Measurements from ENCODE around the gene CANT1. TPM values are rescaled to one million over a fixed set of nuclear protein-coding genes. Genes with fewer than 3 reads are reported as not detected.

The CANT1 gene
- total RNA-seq, 2 donors from 2014 or later: 247 to 390 TPM

DNA sequence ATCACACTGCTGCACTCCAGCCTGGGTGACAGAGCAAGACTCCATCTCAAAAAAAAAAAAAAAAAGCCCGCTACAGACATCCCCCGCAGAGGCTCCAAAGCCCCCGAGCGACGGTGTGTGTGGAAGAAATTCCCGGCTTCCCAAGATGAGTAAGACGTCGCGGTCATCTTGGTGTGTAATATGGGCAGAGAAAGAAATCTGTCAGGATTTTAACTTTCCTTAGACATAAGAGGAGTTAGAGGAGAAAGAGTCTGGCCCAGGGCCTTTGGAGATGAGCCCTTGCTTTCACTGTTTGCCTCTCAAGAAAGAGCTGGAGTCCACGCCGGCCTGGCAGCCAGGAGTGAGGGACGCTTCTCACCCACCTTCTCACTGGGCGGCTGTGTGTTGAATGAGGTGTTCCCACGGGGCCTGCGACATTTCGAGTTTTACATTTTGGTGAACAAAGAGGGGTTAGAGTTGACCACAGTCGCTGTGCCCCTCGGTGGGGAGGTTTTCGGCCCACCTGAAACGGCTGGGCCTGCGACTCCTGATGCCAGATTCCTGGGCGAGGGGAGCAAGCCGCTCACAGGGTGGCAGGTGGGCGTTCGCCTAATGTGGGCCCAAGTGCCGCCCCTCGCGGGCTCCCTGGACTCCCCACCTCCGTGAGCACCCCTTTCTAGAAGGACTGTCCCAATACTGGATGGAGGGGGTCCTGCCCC is 32.3 kb upstream of the CANT1 start:
- H3K27me3 ChIP-seq: no peaks in the 10 kb centered on the region
- H3K27ac ChIP-seq: no peak overlapping the region
- no peaks in the 10 kb centered on the region for H3K9me3 ChIP-seq
- no peaks in the 10 kb centered on the region for H3K4me1 ChIP-seq
- no peak for DNase-seq
- intact Hi-C loops (cut with DNase I): loop anchor here (2.0 kb wide), 1 partner anchor 49 kb away; no protein-coding TSS in a partner anchor
- H3K36me3 ChIP-seq: no peaks in the 10 kb centered on the region
- TF ChIP-seq, protein P1, sequence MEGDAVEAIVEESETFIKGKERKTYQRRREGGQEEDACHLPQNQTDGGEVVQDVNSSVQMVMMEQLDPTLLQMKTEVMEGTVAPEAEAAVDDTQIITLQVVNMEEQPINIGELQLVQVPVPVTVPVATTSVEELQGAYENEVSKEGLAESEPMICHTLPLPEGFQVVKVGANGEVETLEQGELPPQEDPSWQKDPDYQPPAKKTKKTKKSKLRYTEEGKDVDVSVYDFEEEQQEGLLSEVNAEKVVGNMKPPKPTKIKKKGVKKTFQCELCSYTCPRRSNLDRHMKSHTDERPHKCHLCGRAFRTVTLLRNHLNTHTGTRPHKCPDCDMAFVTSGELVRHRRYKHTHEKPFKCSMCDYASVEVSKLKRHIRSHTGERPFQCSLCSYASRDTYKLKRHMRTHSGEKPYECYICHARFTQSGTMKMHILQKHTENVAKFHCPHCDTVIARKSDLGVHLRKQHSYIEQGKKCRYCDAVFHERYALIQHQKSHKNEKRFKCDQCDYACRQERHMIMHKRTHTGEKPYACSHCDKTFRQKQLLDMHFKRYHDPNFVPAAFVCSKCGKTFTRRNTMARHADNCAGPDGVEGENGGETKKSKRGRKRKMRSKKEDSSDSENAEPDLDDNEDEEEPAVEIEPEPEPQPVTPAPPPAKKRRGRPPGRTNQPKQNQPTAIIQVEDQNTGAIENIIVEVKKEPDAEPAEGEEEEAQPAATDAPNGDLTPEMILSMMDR (IDR thresholded peaks at IDR 0.05): no peak
- H3K4me3 ChIP-seq: no peak overlapping the region
- H3K9ac ChIP-seq (ENCODE audit: low read depth in 2 of 2, low read length in 2 of 2): no peak overlapping the region

DNA sequence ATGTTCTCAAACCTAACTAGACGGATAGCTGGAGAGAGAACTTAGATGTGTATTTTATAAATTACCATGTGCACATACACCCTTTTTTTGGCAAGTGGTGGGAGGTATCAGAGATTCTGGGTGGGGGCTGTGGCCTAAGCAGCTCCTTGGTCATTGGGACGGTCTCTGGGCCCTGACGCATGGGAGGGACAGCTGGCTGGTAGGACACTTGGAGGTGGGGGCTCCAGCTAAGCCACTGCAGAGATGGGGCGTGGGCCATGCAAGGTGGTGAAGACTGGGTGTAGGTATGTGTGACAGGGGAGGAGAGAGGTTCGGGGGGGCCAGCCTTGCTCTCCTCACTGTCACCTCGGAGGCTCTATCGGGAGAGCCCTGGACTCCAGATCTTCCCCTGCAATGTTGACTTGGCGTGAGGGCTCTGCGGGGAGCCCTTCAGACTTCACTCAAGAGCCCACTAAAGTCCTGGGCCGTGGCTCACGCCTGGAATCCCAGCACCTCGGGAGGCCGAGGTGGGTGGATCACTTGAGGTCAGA is 31.5 kb upstream of the CANT1 start:
- Histone ChIP-seq H3K9ac (ENCODE audit: low read depth in 2 of 2, low read length in 2 of 2) (no peak overlapping the region), H3K27ac (no peak overlapping the region), H3K4me1 (no peaks in the 10 kb centered on the region), H3K36me3 (no peaks in the 10 kb centered on the region), H3K27me3 (no peaks in the 10 kb centered on the region), H3K4me3 (no peak overlapping the region), H3K9me3 (no peaks in the 10 kb centered on the region)
- DNase-seq: no peak
- TF ChIP-seq, protein P1 (IDR thresholded peaks at IDR 0.05): no peak
- intact Hi-C loops (cut with DNase I): no loop called here

DNA sequence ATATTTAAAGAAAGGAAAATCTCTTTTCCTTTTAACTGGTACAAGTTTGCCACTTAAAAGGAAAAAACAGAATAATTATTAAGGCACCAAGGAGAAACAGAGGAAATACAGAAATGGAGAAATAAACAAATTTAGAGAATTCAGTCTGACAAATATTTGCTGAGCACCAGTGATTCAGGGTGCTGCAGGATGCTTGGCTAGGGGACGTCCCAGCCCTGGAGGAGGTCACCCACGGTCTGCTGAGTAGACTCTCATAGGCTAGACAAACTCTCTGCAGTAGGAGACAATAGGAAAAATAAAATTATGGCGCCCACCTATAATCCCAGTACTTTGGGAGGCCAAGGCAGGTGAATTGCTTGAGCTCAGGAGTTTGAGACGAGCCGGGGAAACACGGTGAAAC is 30.3 kb upstream of the CANT1 start:
- no peaks in the 10 kb centered on the region for H3K27me3 ChIP-seq
- intact Hi-C loops (cut with DNase I): no loop called here
- H3K4me1 ChIP-seq: no peaks in the 10 kb centered on the region
- no peak overlapping the region for H3K27ac ChIP-seq
- no peak for DNase-seq
- TF ChIP-seq, protein P1 (IDR thresholded peaks at IDR 0.05): no peak
- no peaks in the 10 kb centered on the region for H3K9me3 ChIP-seq
- H3K36me3 ChIP-seq: no peaks in the 10 kb centered on the region
- H3K9ac ChIP-seq (ENCODE audit: low read depth in 2 of 2, low read length in 2 of 2): no peak overlapping the region
- H3K4me3 ChIP-seq: no peak overlapping the region

DNA sequence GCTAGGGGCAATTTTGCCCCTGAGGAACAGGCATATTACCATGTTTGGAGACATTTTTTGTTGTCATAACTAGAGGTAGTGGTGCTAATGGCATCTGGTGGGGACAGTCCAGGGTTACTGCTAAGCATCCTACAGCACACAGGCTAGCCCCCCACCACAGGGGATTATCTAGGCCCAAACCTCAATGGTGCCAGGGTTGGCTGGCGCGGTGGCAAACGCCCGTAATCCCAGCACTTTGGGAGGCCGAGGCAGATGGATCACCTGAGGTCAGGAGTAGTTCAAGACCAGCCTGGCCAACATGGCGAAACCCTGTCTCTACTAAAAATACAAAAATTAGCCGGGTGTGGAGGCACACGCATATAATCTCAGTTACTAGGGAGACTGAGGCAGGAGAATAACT is 29.6 kb upstream of the CANT1 start:
- H3K9ac ChIP-seq (ENCODE audit: low read depth in 2 of 2, low read length in 2 of 2): no peak overlapping the region
- H3K36me3 ChIP-seq: no peaks in the 10 kb centered on the region
- TF ChIP-seq, protein P1 (IDR thresholded peaks at IDR 0.05): no peak
- intact Hi-C loops (cut with DNase I): no loop called here
- no peak overlapping the region for H3K27ac ChIP-seq
- H3K4me1 ChIP-seq: no peaks in the 10 kb centered on the region
- no peaks in the 10 kb centered on the region for H3K9me3 ChIP-seq
- H3K4me3 ChIP-seq: no peak overlapping the region
- no peak for DNase-seq
- H3K27me3 ChIP-seq: no peaks in the 10 kb centered on the region

DNA sequence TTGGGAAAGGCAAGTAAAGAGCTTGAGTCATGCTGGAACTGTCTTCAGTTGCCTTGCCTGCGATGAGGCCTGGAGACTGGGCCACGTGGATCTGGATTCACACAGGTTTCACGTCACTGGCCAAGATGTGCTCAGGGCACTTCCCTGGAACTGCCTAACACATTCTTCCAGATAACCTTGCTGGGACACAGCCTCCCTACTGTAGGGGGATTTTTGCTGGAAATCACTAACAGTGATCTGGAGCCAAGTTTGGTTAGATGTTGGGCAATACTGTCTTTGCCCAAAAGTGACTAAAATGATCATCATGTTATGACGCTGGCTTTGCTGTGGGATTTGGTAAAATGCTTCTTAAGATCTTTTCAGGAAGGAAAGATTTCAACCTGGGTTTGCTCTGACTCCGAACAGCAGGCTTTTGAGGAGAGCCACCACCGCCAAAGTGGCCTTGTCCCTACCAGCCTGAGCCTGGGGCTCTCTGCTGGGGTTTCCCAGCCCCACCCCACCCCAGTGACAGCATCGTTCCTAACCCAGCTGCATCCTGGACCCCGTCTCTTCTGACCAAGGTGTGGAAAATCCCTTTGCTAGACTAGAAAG is 29.1 kb upstream of the CANT1 start:
- intact Hi-C loops (cut with DNase I): no loop called here
- no peak overlapping the region for H3K9ac ChIP-seq (ENCODE audit: low read depth in 2 of 2, low read length in 2 of 2)
- H3K27ac ChIP-seq: no peak overlapping the region
- H3K4me1 ChIP-seq: no peaks in the 10 kb centered on the region
- H3K9me3 ChIP-seq: no peaks in the 10 kb centered on the region
- no peaks in the 10 kb centered on the region for H3K27me3 ChIP-seq
- H3K4me3 ChIP-seq: no peak overlapping the region
- no peaks in the 10 kb centered on the region for H3K36me3 ChIP-seq
- TF ChIP-seq, protein P1 (IDR thresholded peaks at IDR 0.05): no peak
- no peak for DNase-seq
